ENCODE results near the gene SPAG9. TPM values are rescaled to one million over a fixed set of nuclear protein-coding genes. Genes with fewer than 3 reads are reported as not detected.

The SPAG9 gene
- total and polyA plus RNA-seq, 8 donors = 105 to 147 (median 116) TPM

- intact Hi-C loops (cut with DNase I) = loop anchor here in 1 of 2 donors (5.0 kb wide), 1 partner anchor 79 kb away; the partner anchor contains the start of gene TOB1
- ATAC-seq = no peak
- peaks cover 0 to 14% of the 10 kb centered on the region in 2 donors for H3K27me3 ChIP-seq
- no peak for TF ChIP-seq CTCF (IDR thresholded peaks at IDR 0.05)
- H3K4me3 ChIP-seq = no peak overlapping the region
- DNase-seq = peak in 1 of 4 donors; percentile 27
- no peaks in the 10 kb centered on the region for H3K9me3 ChIP-seq
- no peak overlapping the region for H3K27ac ChIP-seq
- H3K36me3 ChIP-seq = no peaks in the 10 kb centered on the region
- peaks cover 24 to 55% of the 10 kb centered on the region in 2 donors for H3K4me1 ChIP-seq
Observed at GRCh38 chr17:50946223-50946890, 174.3 kb downstream of the SPAG9 start.

- no peak overlapping the region for H3K27ac ChIP-seq
- H3K4me3 ChIP-seq = no peak overlapping the region
- peaks cover 24 to 49% of the 10 kb centered on the region in 2 donors for H3K4me1 ChIP-seq
- peaks cover 0 to 14% of the 10 kb centered on the region in 2 donors for H3K27me3 ChIP-seq
- intact Hi-C loops (cut with DNase I) = loop anchor here in 1 of 2 donors (5.0 kb wide), 1 partner anchor 78 kb away; the partner anchor contains the start of gene TOB1
- DNase-seq (peak in 2 of 4 donors; percentile 19 to 28), ATAC-seq (no peak)
- no peak for TF ChIP-seq CTCF (IDR thresholded peaks at IDR 0.05)
- H3K36me3 ChIP-seq = no peaks in the 10 kb centered on the region
- H3K9me3 ChIP-seq = no peaks in the 10 kb centered on the region
Observed at GRCh38 chr17:50945779-50946222, 174.9 kb downstream of the SPAG9 start.

GRCh38 chr17:50944902-50945720 lies 175.6 kb downstream of the SPAG9 start:
- Histone ChIP-seq H3K27me3 (peaks cover 0 to 14% of the 10 kb centered on the region in 2 donors), H3K4me1 (peaks cover 19 to 42% of the 10 kb centered on the region in 2 donors), H3K9me3 (no peaks in the 10 kb centered on the region), H3K27ac (peak overlapping the region in 1 of 2 donors; percentile 78), H3K36me3 (no peaks in the 10 kb centered on the region), H3K4me3 (peak overlapping the region; percentile 23 to 45)
- intact Hi-C loops (cut with DNase I) = loop anchor here in 1 of 2 donors (5.0 kb wide), 1 partner anchor 78 kb away; the partner anchor contains the start of gene TOB1
- ATAC-seq (no peak), DNase-seq (peak in 1 of 4 donors; percentile 62)
- no peak for TF ChIP-seq CTCF (IDR thresholded peaks at IDR 0.05)

GRCh38 chr17:50944054-50944901 lies 176.4 kb downstream of the SPAG9 start:
- peak in 3 of 4 donors; percentile 77 to 92 (median 78) for DNase-seq
- H3K9me3 ChIP-seq = no peaks in the 10 kb centered on the region
- H3K4me1 ChIP-seq = peaks cover 12 to 34% of the 10 kb centered on the region in 2 donors
- H3K36me3 ChIP-seq = no peaks in the 10 kb centered on the region
- peak overlapping the region; percentile 61 to 78 for H3K27ac ChIP-seq
- ATAC-seq = peak; percentile 87
- no peak for TF ChIP-seq CTCF (IDR thresholded peaks at IDR 0.05)
- intact Hi-C loops (cut with DNase I) = no loop called here
- H3K27me3 ChIP-seq = peaks cover 0 to 14% of the 10 kb centered on the region in 2 donors
- peak overlapping the region; percentile 23 to 45 for H3K4me3 ChIP-seq
